HepG2 (cell line): ENCODE results near the gene FBRSL1. TPM values are rescaled to one million over a fixed set of nuclear protein-coding genes. Genes with fewer than 3 reads are reported as not detected.

Experiments
- BRD4 ChIP-seq: sonication (generic); formaldehyde crosslinking; IDR thresholded peaks from 2 replicates; pipeline ENCODE4 v1.4.0; 2020; ENCODE audit warnings: missing genetic modification reagents
- CREB3 ChIP-seq: sonication (generic); formaldehyde crosslinking; IDR thresholded peaks from 2 replicates; pipeline ENCODE4 v1.5.0; 2020; ENCODE audit warnings: missing genetic modification reagents
- DZIP1 ChIP-seq: sonication (generic); formaldehyde crosslinking; IDR thresholded peaks from 2 replicates; pipeline ENCODE4 v1.5.0; 2020; ENCODE audit warnings: mild to moderate bottlenecking, missing genetic modification reagents
- HDAC1 ChIP-seq: sonication (generic); formaldehyde crosslinking; IDR thresholded peaks from 2 replicates; pipeline ENCODE4 v1.5.1; 2020; ENCODE audit warnings: mild to moderate bottlenecking, missing genetic modification reagents
- KLF15 ChIP-seq: sonication (generic); formaldehyde crosslinking; IDR thresholded peaks from 2 replicates; pipeline ENCODE4 v1.8.1; 2023; ENCODE audit warnings: borderline replicate concordance, mild to moderate bottlenecking, inconsistent platforms, missing genetic modification reagents, mixed read lengths
- MAFF ChIP-seq: IDR thresholded peaks from 2 replicates; pipeline ENCODE4 v1.6.1; 2011; ENCODE audit warnings: low read depth, low read length, improper control_type of control experiment
- MAZ ChIP-seq, 2 experiments: sonication (generic) in 1 of 2; formaldehyde crosslinking in 1 of 2; IDR thresholded peaks; 2 replicates each; pipeline versions ENCODE4 v1.5.0 to v1.6.1; 2012 to 2020; ENCODE audit warnings: low read depth in 2 of 2, mild to moderate bottlenecking in 2 of 2, borderline replicate concordance in 1 of 2, improper control_type of control experiment in 1 of 2, low read length in 1 of 2, missing genetic modification reagents in 1 of 2, moderate library complexity in 1 of 2
- MED13 ChIP-seq: sonication (generic); formaldehyde crosslinking; IDR thresholded peaks from 2 replicates; pipeline ENCODE4 v1.5.0; 2020; ENCODE audit warnings: missing genetic modification reagents
- NFE2L1 ChIP-seq: sonication (generic); formaldehyde crosslinking; IDR thresholded peaks from 2 replicates; pipeline ENCODE4 v1.4.0; 2020; ENCODE audit warnings: missing genetic modification reagents, mild to moderate bottlenecking, borderline replicate concordance
- NRL ChIP-seq: sonication (generic); formaldehyde crosslinking; IDR thresholded peaks from 2 replicates; pipeline ENCODE4 v1.5.0; 2020; ENCODE audit warnings: missing genetic modification reagents, mild to moderate bottlenecking, moderate library complexity, borderline replicate concordance
- RARA ChIP-seq: IDR thresholded peaks from 2 replicates; pipeline ENCODE4 v1.6.1; 2016; ENCODE audit warnings: missing genetic modification reagents, missing compliant biosample characterization
- RXRB ChIP-seq: IDR thresholded peaks from 2 replicates; pipeline ENCODE4 v1.6.1; 2016; ENCODE audit warnings: borderline replicate concordance, missing genetic modification reagents, missing compliant biosample characterization
- TCF12 ChIP-seq, 2 experiments: fragments of 450-650 bp in 1 of 2; sonication (generic) in 1 of 2; formaldehyde crosslinking in 1 of 2; IDR thresholded peaks; 2 replicates each; pipeline versions ENCODE4 v1.6.1 to v1.8.0; 2017 to 2022; ENCODE audit warnings: antibody characterized with exemption in 1 of 2, mild to moderate bottlenecking in 1 of 2, missing genetic modification reagents in 1 of 2, moderate library complexity in 1 of 2
- ZBTB2 ChIP-seq: sonication (generic); formaldehyde crosslinking; IDR thresholded peaks from 2 replicates; pipeline ENCODE4 v1.8.0; 2022; ENCODE audit warnings: low read depth, missing genetic modification reagents
- ZFP91 ChIP-seq: sonication (generic); formaldehyde crosslinking; IDR thresholded peaks from 2 replicates; pipeline ENCODE4 v1.9.0; 2022; ENCODE audit warnings: missing genetic modification reagents, mild to moderate bottlenecking, borderline replicate concordance
- ZNF225 ChIP-seq: sonication (generic); formaldehyde crosslinking; IDR thresholded peaks from 2 replicates; pipeline ENCODE4 v1.4.0; 2020; ENCODE audit warnings: mild to moderate bottlenecking, missing genetic modification reagents
- ZNF589 ChIP-seq: sonication (generic); formaldehyde crosslinking; conservative IDR thresholded peaks from 2 replicates; pipeline ENCODE4 v1.8.0; 2022; ENCODE audit warnings: mild to moderate bottlenecking, moderate library complexity, missing genetic modification reagents
- ZNF720 ChIP-seq: sonication (generic); formaldehyde crosslinking; IDR thresholded peaks from 2 replicates; pipeline ENCODE4 v1.4.0; 2020; ENCODE audit warnings: missing genetic modification reagents
- ZZZ3 ChIP-seq: sonication (generic); formaldehyde crosslinking; IDR thresholded peaks from 2 replicates; pipeline ENCODE4 v1.4.0; 2020; ENCODE audit warnings: missing genetic modification reagents, mild to moderate bottlenecking, borderline replicate concordance
- polyA plus RNA-seq, 8 experiments: library from polyadenylated mRNA; depleted of rRNA in 3 of 8; stranded (reverse) in 7 of 8; unstranded in 1 of 8; fragments of >200 nt; fragmentation: Illumina TruSeq in 4 of 8; extraction: Trizol in 4 of 8; gene quantifications; 2 replicates each; pipeline versions ENCODE4 v1.2.1 to v1.2.3, GENCODE V29; 2011 to 2016; ENCODE audit warnings: low read depth in 4 of 8, missing spikeins in 1 of 8, mixed read lengths in 1 of 8; ENCODE audit not compliant: insufficient read depth in 1 of 8
- total RNA-seq, 5 experiments: library from RNA; depleted of rRNA; stranded (reverse); fragments of >200 nt; fragmentation: Illumina TruSeq; extraction: Trizol; gene quantifications; 2 replicates each; pipeline ENCODE4 v1.2.3, GENCODE V29; 2016; ENCODE audit warnings: low read depth in 1 of 5

The FBRSL1 gene
- total and polyA plus RNA-seq, 2 of the 13 experiments (the other 11 are each of a cell fraction or from before 2014, with no cell fraction given): 3.6 to 7.9 TPM

- TF ChIP-seq MAZ (IDR thresholded peaks at IDR 0.05; ENCODE audit: borderline replicate concordance, low read depth, low read length) (0 out of 2 replicates have a peak, but pooled peaks have one; percentile 11), MAZ (CRISPR knock-in tag; IDR thresholded peaks at IDR 0.05; ENCODE audit: low read depth) (peak; percentile 65), MAFF (no peak), KLF15 (CRISPR knock-in tag) (0 out of 2 replicates have a peak, but pooled peaks have one; percentile 15), ZFP91 (CRISPR knock-in tag) (peak; percentile 77), ZZZ3 (CRISPR knock-in tag) (no peak), DZIP1 (CRISPR knock-in tag) (no peak), ZNF225 (CRISPR knock-in tag) (0 out of 2 replicates have a peak, but pooled peaks have one; percentile 1), ZNF589 (CRISPR knock-in tag) (no peak), RXRB (CRISPR knock-in tag) (0 out of 2 replicates have a peak, but pooled peaks have one; percentile 42), ZNF720 (CRISPR knock-in tag) (no peak), BRD4 (CRISPR knock-in tag) (peak; percentile 89), HDAC1 (CRISPR knock-in tag) (peak; percentile 73), NFE2L1 (0 out of 2 replicates have a peak, but pooled peaks have one; percentile 4), ZBTB2 (CRISPR knock-in tag) (no peak), CREB3 (CRISPR knock-in tag) (no peak), RARA (no peak; the same call in 1 of the 2 replicates), MED13 (no peak), TCF12 (IDR thresholded peaks at IDR 0.05) (no peak), TCF12 (CRISPR knock-in tag; IDR thresholded peaks at IDR 0.05) (no peak), NRL (CRISPR knock-in tag) (peak; percentile 77)
Observed at GRCh38 chr12:132517013-132517739, 27.2 kb downstream of the FBRSL1 start (continued).
